ENCODE results near the gene METTL3. TPM values are rescaled to one million over a fixed set of nuclear protein-coding genes. Genes with fewer than 3 reads are reported as not detected.

METTL3 gene
- total and polyA plus RNA-seq, 5 donors from 2014 or later, result 20.6 to 59.0 (median 24.7) TPM

DNA sequence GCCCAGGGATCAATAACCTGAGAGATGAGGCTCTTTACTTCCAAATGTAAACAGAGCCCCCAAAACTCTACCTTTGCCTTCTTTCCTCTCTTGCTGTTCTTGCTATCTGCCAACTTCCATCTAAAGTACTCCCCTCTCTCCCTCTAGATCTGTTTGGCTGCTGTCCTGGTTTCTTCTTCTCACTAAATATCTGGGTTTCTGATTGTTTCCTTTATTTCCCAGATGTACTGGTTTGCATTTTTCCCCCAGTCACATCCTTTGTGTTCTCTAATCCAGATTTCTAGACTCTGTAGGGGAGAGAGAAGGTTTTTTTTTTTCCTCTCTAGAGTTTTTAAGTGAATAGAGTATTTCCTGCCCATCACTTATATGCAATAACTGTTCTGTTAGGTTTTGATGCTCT, 22.2 kb upstream of the METTL3 start:
- Histone ChIP-seq H3K4me1 (ENCODE audit: control insufficient read depth, insufficient read depth, low read length, poor library complexity, severe bottlenecking) (no peaks in the 10 kb centered on the region), H3K36me3 (ENCODE audit: control insufficient read depth, insufficient read depth, low read length) (no peaks in the 10 kb centered on the region), H3K27me3 (ENCODE audit: control insufficient read depth, insufficient read depth, low read length) (peaks cover 40% of the 10 kb centered on the region), H3K4me3 (ENCODE audit: low read depth, low read length) (no peak overlapping the region), H3K27ac (ENCODE audit: insufficient read depth, low read length, poor library complexity, severe bottlenecking) (no peak overlapping the region), H3K9me3 (ENCODE audit: control insufficient read depth in 2 of 2, low read length in 2 of 2) (no peaks in the 10 kb centered on the region)
- Mint-ChIP-seq H3K27ac (peak overlapping the region in 1 of 3 donors; percentile 84), H3K4me1 (peaks cover 0 to 10% (median 7%) of the 10 kb centered on the region in 4 donors), H3K9me3 (peaks cover 0 to 6% (median 0%) of the 10 kb centered on the region in 7 donors), H3K36me3 (no peaks in the 10 kb centered on the region), H3K4me3 (peak overlapping the region in 1 of 4 donors; percentile 29), H3K27me3 (peaks cover 52% of the 10 kb centered on the region)
- no peak for ATAC-seq (ENCODE audit: low read depth in 2 of 2)
- DNase-seq, result no peak

DNA sequence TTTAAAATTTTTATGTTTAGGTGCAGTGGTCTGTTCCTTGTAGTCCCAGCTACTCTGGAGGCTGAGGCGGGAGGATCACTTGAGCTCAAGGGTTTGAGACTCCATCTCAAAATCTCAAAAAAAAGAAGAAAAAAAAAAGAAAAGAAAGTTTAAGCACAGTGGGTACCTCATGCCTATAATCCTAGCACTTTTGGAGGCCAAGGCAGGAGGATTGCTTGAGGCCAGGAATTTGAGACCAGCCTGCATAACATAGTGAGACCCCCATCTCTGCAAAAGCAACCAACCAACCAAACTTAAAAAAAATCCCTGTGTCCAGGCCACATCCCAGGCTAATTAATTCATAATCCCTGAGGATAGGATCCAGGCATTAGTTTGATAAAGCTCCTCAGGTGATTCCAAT, 18.4 kb upstream of the METTL3 start:
- peaks cover 20% of the 10 kb centered on the region for H3K27me3 Mint-ChIP-seq
- no peaks in the 10 kb centered on the region for H3K9me3 Mint-ChIP-seq
- peaks cover 16% of the 10 kb centered on the region for H3K27me3 ChIP-seq (ENCODE audit: control insufficient read depth, insufficient read depth, low read length)
- ATAC-seq (ENCODE audit: low read depth in 2 of 2) (no peak), DNase-seq (no peak)
- no peak overlapping the region for H3K27ac ChIP-seq (ENCODE audit: insufficient read depth, low read length, poor library complexity, severe bottlenecking)
- H3K36me3 Mint-ChIP-seq, result no peaks in the 10 kb centered on the region
- no peak overlapping the region for H3K4me3 Mint-ChIP-seq
- peaks cover 0 to 15% (median 6%) of the 10 kb centered on the region in 4 donors for H3K4me1 Mint-ChIP-seq
- no peak overlapping the region for H3K4me3 ChIP-seq (ENCODE audit: low read depth, low read length)
- H3K36me3 ChIP-seq (ENCODE audit: control insufficient read depth, insufficient read depth, low read length), result no peaks in the 10 kb centered on the region
- H3K27ac Mint-ChIP-seq, result no peak overlapping the region
- peaks cover 11% of the 10 kb centered on the region for H3K4me1 ChIP-seq (ENCODE audit: control insufficient read depth, insufficient read depth, low read length, poor library complexity, severe bottlenecking)
- H3K9me3 ChIP-seq (ENCODE audit: control insufficient read depth in 2 of 2, low read length in 2 of 2), result no peaks in the 10 kb centered on the region

DNA sequence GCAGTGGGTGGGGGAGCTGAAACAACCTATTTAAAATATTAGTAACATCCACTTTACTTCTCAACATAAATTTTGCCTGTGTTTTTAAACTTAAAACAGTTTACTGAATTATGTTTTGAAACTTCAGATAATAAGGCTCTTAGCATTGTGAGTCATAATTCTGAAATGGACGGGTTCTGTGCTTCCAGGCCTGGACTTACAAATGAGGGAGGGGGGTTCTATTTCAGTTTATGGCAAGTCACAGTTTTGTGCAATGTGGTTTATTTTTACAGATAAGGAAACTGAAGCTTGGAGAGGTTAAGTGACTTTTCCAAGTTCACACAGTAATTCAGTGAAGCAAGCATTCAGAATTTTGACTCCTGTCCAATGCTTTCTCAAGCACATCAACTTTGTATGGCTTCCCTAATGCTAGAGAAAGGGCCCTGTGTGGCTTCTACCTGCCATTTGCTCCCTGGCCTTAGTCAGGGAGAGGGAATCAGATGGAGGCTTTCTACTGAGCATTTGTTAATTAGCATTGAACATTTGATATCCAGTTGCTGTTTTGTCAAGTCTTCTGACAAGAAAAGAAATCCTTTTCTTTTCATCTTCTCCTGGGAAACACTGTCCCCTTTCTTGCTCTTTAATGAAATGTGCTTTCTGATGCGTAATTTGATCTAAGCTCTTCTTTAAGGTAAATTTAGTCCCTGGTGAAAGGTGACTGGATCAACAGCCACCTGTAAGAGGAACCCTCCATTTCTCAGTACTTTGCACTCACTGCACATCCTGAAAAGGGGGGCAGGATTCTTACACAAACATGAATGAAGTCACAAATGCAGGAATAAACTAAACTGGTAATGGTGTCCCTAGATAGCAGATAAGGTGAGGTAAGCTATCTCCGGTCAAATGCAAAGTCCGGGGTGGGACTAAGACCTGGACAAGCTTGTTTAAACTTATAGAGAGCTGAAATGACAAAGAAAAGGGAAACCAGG, 17.5 kb upstream of the METTL3 start:
- peaks cover 0 to 15% (median 6%) of the 10 kb centered on the region in 4 donors for H3K4me1 Mint-ChIP-seq
- Histone ChIP-seq H3K4me3 (ENCODE audit: low read depth, low read length) (no peak overlapping the region), H3K9me3 (ENCODE audit: control insufficient read depth in 2 of 2, low read length in 2 of 2) (no peaks in the 10 kb centered on the region), H3K4me1 (ENCODE audit: control insufficient read depth, insufficient read depth, low read length, poor library complexity, severe bottlenecking) (peaks cover 11% of the 10 kb centered on the region), H3K27me3 (ENCODE audit: control insufficient read depth, insufficient read depth, low read length) (peaks cover 7% of the 10 kb centered on the region), H3K36me3 (ENCODE audit: control insufficient read depth, insufficient read depth, low read length) (no peaks in the 10 kb centered on the region), H3K27ac (ENCODE audit: insufficient read depth, low read length, poor library complexity, severe bottlenecking) (no peak overlapping the region)
- no peaks in the 10 kb centered on the region for H3K36me3 Mint-ChIP-seq
- H3K9me3 Mint-ChIP-seq, result no peaks in the 10 kb centered on the region
- DNase-seq (no peak), ATAC-seq (ENCODE audit: low read depth in 2 of 2) (no peak)
- H3K4me3 Mint-ChIP-seq, result peak overlapping the region in 1 of 4 donors; percentile 40
- peak overlapping the region in 1 of 3 donors; percentile 53 for H3K27ac Mint-ChIP-seq
- H3K27me3 Mint-ChIP-seq, result peaks cover 16% of the 10 kb centered on the region

DNA sequence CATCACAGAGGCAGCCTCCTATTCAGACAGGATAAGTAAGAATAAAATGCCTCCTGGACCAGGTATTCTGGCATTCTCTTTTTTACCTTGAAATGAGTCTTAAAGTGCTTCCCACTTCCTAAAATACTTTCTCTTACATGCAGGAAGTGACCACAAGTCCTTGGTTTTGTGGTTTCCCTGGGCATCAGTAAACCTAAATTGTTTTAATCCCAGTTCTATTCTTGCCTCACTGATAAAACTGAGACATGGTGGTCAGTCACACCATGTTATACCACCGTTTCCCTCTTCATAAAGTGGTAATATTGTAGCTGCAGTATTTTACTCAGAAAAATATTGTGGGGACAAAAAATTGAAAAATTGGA, 16.2 kb upstream of the METTL3 start:
- Histone ChIP-seq H3K36me3 (ENCODE audit: control insufficient read depth, insufficient read depth, low read length) (no peaks in the 10 kb centered on the region), H3K4me1 (ENCODE audit: control insufficient read depth, insufficient read depth, low read length, poor library complexity, severe bottlenecking) (peaks cover 11% of the 10 kb centered on the region), H3K27ac (ENCODE audit: insufficient read depth, low read length, poor library complexity, severe bottlenecking) (no peak overlapping the region), H3K9me3 (ENCODE audit: control insufficient read depth in 2 of 2, low read length in 2 of 2) (no peaks in the 10 kb centered on the region), H3K4me3 (ENCODE audit: low read depth, low read length) (no peak overlapping the region), H3K27me3 (ENCODE audit: control insufficient read depth, insufficient read depth, low read length) (no peaks in the 10 kb centered on the region)
- peaks cover 18% of the 10 kb centered on the region for H3K27me3 Mint-ChIP-seq
- peaks cover 0 to 22% (median 6%) of the 10 kb centered on the region in 4 donors for H3K4me1 Mint-ChIP-seq
- H3K27ac Mint-ChIP-seq, result peak overlapping the region in 2 of 3 donors; percentile 32 to 42
- H3K4me3 Mint-ChIP-seq, result peak overlapping the region; percentile 78 to 91 (median 90)
- H3K9me3 Mint-ChIP-seq, result no peaks in the 10 kb centered on the region
- no peak for ATAC-seq (ENCODE audit: low read depth in 2 of 2)
- no peaks in the 10 kb centered on the region for H3K36me3 Mint-ChIP-seq
- DNase-seq, result no peak

DNA sequence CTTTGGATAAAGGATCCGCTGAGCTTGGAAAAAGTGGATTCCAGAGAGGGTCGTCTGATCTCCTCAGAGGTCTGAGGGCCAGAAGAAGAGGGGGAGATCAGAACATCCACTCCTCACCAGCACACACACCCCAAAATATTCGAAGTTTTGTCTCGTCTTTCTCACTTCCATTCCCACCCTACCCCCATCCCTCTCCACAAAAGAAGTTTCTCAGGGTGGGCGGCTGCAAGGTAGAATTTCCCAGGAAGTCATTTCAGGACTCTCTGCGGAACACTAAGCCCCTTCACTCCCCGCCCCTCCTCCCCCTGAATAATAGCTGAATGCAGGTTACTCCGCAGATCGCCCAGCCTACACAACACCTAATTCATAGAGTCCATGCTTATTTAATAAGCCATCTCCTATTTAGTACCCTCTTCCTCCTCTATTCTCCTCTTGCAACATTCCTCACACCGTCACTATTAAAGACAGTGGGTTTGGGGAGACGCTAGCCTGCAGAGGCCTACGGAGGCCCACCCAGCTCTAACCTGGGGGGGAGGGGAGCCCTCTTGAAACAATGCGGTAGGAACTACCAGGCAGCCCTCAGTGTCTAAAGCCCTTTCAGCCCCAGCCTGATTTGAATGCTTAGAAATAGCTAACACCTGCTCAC, 15.7 kb upstream of the METTL3 start:
- H3K9me3 Mint-ChIP-seq, result no peaks in the 10 kb centered on the region
- H3K36me3 ChIP-seq (ENCODE audit: control insufficient read depth, insufficient read depth, low read length), result no peaks in the 10 kb centered on the region
- H3K4me3 Mint-ChIP-seq, result peak overlapping the region; percentile 78 to 91 (median 90)
- H3K4me3 ChIP-seq (ENCODE audit: low read depth, low read length), result peak overlapping the region; percentile 53
- peaks cover 0 to 22% (median 6%) of the 10 kb centered on the region in 4 donors for H3K4me1 Mint-ChIP-seq
- peak overlapping the region in 2 of 3 donors; percentile 32 to 42 for H3K27ac Mint-ChIP-seq
- H3K36me3 Mint-ChIP-seq, result no peaks in the 10 kb centered on the region
- no peaks in the 10 kb centered on the region for H3K27me3 ChIP-seq (ENCODE audit: control insufficient read depth, insufficient read depth, low read length)
- no peak overlapping the region for H3K27ac ChIP-seq (ENCODE audit: insufficient read depth, low read length, poor library complexity, severe bottlenecking)
- DNase-seq, result no peak
- peaks cover 11% of the 10 kb centered on the region for H3K4me1 ChIP-seq (ENCODE audit: control insufficient read depth, insufficient read depth, low read length, poor library complexity, severe bottlenecking)
- ATAC-seq (ENCODE audit: low read depth in 2 of 2), result no peak
- H3K9me3 ChIP-seq (ENCODE audit: control insufficient read depth in 2 of 2, low read length in 2 of 2), result no peaks in the 10 kb centered on the region
- H3K27me3 Mint-ChIP-seq, result peaks cover 23% of the 10 kb centered on the region

DNA sequence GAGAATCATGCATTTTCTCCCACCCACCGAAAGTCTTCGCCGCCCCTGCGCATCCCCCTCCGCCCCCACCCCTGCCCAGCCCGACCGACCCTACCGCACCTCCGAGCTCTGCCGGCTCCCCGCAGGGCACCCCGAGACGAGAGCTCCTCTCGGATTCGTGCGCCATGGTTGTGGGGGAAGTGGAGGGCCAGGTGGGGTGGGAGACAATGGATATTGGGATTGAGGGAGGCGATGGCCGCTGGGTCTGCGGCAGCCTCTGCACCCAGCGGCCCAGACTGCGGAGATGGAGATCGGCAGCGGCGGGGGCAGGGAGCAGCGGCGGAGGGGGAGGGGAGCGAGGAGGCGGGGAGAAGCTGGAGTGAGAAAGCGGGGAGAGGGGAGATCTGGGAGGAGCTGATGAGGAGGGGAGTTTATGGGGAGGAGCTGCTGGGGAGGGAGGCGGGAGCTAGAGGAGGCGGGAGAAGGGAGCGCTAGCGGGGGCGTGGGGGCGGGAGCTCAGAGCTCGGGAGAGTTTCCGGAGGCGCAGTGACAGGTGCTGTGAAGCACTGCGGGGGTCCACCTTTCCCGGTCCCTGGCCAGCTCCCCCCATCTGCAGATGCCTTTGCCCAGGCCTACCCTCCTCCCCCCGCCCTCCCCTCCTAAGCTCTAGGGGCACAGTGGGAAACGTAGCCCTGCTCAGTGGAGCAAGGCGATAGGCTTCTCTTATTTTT, 15.0 kb upstream of the METTL3 start, which contains the start of gene SALL2:
Gene SALL2 (minus strand): TSS at position 385 of the 710 bp plus-strand sequence. CDS start 219 bp downstream, at position 166.
- no peak within 1 kb of the TSS for H3K27ac ChIP-seq (ENCODE audit: insufficient read depth, low read length, poor library complexity, severe bottlenecking)
- H3K36me3 ChIP-seq (ENCODE audit: control insufficient read depth, insufficient read depth, low read length), result no peaks in the 10 kb centered on the region
- Mint-ChIP-seq H3K27ac (peak within 1 kb of the TSS; percentile 32 to 95 (median 61)), H3K4me3 (peak within 1 kb of the TSS; percentile 88 to 91 (median 90)), H3K9me3 (no peaks in the 10 kb centered on the region), H3K27me3 (peaks cover 24% of the 10 kb centered on the region), H3K36me3 (no peaks in the 10 kb centered on the region), H3K4me1 (peaks cover 0 to 22% (median 6%) of the 10 kb centered on the region in 4 donors)
- peaks cover 11% of the 10 kb centered on the region for H3K4me1 ChIP-seq (ENCODE audit: control insufficient read depth, insufficient read depth, low read length, poor library complexity, severe bottlenecking)
- DNase-seq, result peak; percentile 32 to 63 (median 58)
- no peaks in the 10 kb centered on the region for H3K9me3 ChIP-seq (ENCODE audit: control insufficient read depth in 2 of 2, low read length in 2 of 2)
- peak within 1 kb of the TSS; percentile 53 for H3K4me3 ChIP-seq (ENCODE audit: low read depth, low read length)
- peak; percentile 60 to 61 for ATAC-seq (ENCODE audit: low read depth in 2 of 2)
- H3K27me3 ChIP-seq (ENCODE audit: control insufficient read depth, insufficient read depth, low read length), result no peaks in the 10 kb centered on the region

DNA sequence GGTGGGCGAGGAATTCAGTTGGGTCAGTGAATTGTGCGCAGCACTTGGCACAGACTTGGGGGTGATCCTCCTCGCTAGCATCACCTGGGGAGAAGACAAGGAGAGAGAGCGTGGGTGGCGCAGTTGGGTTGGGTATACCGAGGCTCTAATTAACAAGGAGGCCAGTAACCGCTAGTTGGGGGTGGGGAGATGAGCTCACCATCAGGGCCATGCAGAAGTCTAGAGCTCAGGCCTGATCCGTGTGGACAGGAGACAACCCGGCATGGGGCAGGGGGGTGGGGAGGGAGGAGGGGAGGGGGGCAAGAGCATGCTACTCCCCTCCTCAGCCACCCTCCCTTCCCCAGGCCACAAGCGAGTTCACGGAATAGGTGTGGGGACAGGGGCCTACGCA, 14.4 kb upstream of the METTL3 start:
- H3K4me3 ChIP-seq (ENCODE audit: low read depth, low read length), result peak overlapping the region; percentile 19
- peaks cover 11% of the 10 kb centered on the region for H3K4me1 ChIP-seq (ENCODE audit: control insufficient read depth, insufficient read depth, low read length, poor library complexity, severe bottlenecking)
- no peaks in the 10 kb centered on the region for H3K27me3 ChIP-seq (ENCODE audit: control insufficient read depth, insufficient read depth, low read length)
- H3K36me3 Mint-ChIP-seq, result no peaks in the 10 kb centered on the region
- no peaks in the 10 kb centered on the region for H3K36me3 ChIP-seq (ENCODE audit: control insufficient read depth, insufficient read depth, low read length)
- DNase-seq (no peak), ATAC-seq (ENCODE audit: low read depth in 2 of 2) (no peak)
- H3K4me3 Mint-ChIP-seq, result peak overlapping the region; percentile 29 to 91 (median 88)
- H3K9me3 Mint-ChIP-seq, result no peaks in the 10 kb centered on the region
- peak overlapping the region; percentile 32 to 95 (median 61) for H3K27ac Mint-ChIP-seq
- peaks cover 27% of the 10 kb centered on the region for H3K27me3 Mint-ChIP-seq
- peaks cover 0 to 22% (median 5%) of the 10 kb centered on the region in 4 donors for H3K4me1 Mint-ChIP-seq
- H3K27ac ChIP-seq (ENCODE audit: insufficient read depth, low read length, poor library complexity, severe bottlenecking), result no peak overlapping the region
- H3K9me3 ChIP-seq (ENCODE audit: control insufficient read depth in 2 of 2, low read length in 2 of 2), result no peaks in the 10 kb centered on the region
